ENCODE data around the gene EID3.
A peak's percentile ranks its signal among the peaks of the same experiment; 100 is the strongest.

DNA sequence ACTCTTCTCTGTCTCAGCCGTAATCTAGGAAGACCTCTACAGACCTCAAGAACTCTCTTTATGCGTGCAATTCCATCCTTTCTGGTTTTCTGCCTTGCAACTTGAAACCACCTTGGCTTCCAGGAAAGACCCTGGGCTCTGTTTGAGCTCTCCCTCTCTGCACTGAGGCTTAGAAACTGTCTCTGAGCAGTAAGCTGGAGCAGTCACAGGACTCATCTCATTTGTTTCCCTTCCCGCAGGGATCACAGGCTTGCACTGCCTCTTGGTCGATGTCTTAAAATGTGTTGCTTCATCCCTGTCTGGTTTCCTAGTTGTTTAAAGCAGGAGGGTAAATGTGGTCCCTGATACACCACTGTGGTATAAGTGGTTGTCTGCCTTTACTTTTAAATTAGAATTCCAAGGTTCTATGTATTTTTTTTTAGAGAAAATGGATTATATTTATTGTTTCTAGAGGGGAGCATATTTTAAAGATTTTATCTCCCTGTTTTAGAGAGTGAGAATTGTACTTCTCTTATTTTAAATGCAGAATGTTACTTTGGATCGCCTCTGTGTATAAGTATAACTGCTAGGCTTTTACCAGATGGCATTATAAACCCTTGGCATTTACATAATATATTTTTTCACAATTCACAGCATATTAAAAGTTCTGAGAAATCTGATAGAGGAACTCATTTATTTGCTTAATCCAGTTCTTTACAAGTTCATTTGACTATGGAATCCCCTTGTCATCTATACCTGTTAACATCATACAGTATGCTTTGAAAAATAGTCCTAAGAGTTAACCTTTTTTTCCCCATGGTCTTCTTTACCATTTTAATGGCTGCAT is 26.4 kb downstream of the EID3 start:
- TF ChIP-seq TP53 (CRISPR knock-in tag; IDR thresholded peaks at IDR 0.05) = peak; percentile 64; the same call in 1 of the 2 replicates
- no peak for TF ChIP-seq CTCF (IDR thresholded peaks at IDR 0.05)
